SK-N-SH treated with all-trans-retinoic acid at 6 μM for 48 hours (cell line): Measurements from ENCODE around the gene NHS.

ENCODE experiments used
- ATAC-seq: fragments of 200-7000 bp; cut with Tn5 transposase; 3 replicates; pipeline ENCODE4 v1.9.1; 2020; ENCODE audit warnings: mild to moderate bottlenecking, moderate library complexity
- ARNTL ChIP-seq: fragments of 450-650 bp; formaldehyde crosslinking; IDR thresholded peaks from 2 replicates; pipeline ENCODE4 v1.5.0; 2020; ENCODE audit warnings: low read depth, mild to moderate bottlenecking, moderate library complexity, borderline replicate concordance
- BACH2 ChIP-seq: fragments of 250-450 bp; sonication (Bioruptor Pico); IDR thresholded peaks from 2 replicates; pipeline ENCODE4 v1.9.0; 2021; ENCODE audit warnings: mild to moderate bottlenecking, borderline replicate concordance
- CSDC2 ChIP-seq: fragments of 250-450 bp; sonication (Bioruptor Pico); IDR thresholded peaks from 2 replicates; pipeline ENCODE4 v1.5.0; 2020; ENCODE audit warnings: mild to moderate bottlenecking, moderate library complexity
- ESRRG ChIP-seq: fragments of 250-450 bp; sonication (Bioruptor Pico); IDR thresholded peaks from 2 replicates; pipeline ENCODE4 v1.6.1; 2021; ENCODE audit warnings: mild to moderate bottlenecking
- GLIS3 ChIP-seq: fragments of 250-450 bp; sonication (Bioruptor Pico); IDR thresholded peaks from 2 replicates; pipeline ENCODE4 v1.5.0; 2020; ENCODE audit warnings: mild to moderate bottlenecking, moderate library complexity
- ISL1 ChIP-seq: fragments of 250-450 bp; sonication (Bioruptor Pico); IDR thresholded peaks from 2 replicates; pipeline ENCODE4 v2.1.2; 2022; ENCODE audit warnings: mild to moderate bottlenecking, moderate library complexity
- OSR1 ChIP-seq: fragments of 250-450 bp; sonication (Bioruptor Pico); IDR thresholded peaks from 2 replicates; pipeline ENCODE4 v1.8.0; 2022; ENCODE audit warnings: moderate library complexity, mild to moderate bottlenecking, inconsistent platforms
- PPARA ChIP-seq: fragments of 250-450 bp; sonication (Bioruptor Pico); IDR thresholded peaks from 2 replicates; pipeline ENCODE4 v1.5.0; 2020; ENCODE audit warnings: mild to moderate bottlenecking, borderline replicate concordance
- RARB ChIP-seq: fragments of 250-450 bp; sonication (Bioruptor Pico); IDR thresholded peaks from 2 replicates; pipeline ENCODE4 v1.8.0; 2021; ENCODE audit warnings: mild to moderate bottlenecking, moderate library complexity
- SNAI2 ChIP-seq: fragments of 250-450 bp; sonication (Bioruptor Pico); IDR thresholded peaks from 2 replicates; pipeline ENCODE4 v1.5.0; 2020; ENCODE audit warnings: mild to moderate bottlenecking, moderate library complexity
- TCF4 ChIP-seq: fragments of 250-450 bp; sonication (Bioruptor Pico); IDR thresholded peaks from 2 replicates; pipeline ENCODE4 v1.8.0; 2021; ENCODE audit warnings: mild to moderate bottlenecking, moderate library complexity, borderline replicate concordance
- TOX ChIP-seq: fragments of 250-450 bp; sonication (Bioruptor Pico); IDR thresholded peaks from 2 replicates; pipeline ENCODE4 v1.8.0; 2021; ENCODE audit warnings: mild to moderate bottlenecking, moderate library complexity, borderline replicate concordance
- ZC3H10 ChIP-seq: fragments of 250-450 bp; sonication (Bioruptor Pico); IDR thresholded peaks from 2 replicates; pipeline ENCODE4 v1.5.1; 2021; ENCODE audit warnings: mild to moderate bottlenecking, moderate library complexity
- ZFP3 ChIP-seq: fragments of 250-450 bp; sonication (Bioruptor Pico); IDR thresholded peaks from 2 replicates; pipeline ENCODE4 v1.5.0; 2020; ENCODE audit warnings: mild to moderate bottlenecking, moderate library complexity
- ZFP30 ChIP-seq: fragments of 450-650 bp; formaldehyde crosslinking; IDR thresholded peaks from 2 replicates; pipeline ENCODE4 v1.5.0; 2022; ENCODE audit warnings: mild to moderate bottlenecking, moderate library complexity
- ZNF565 ChIP-seq: fragments of 450-650 bp; formaldehyde crosslinking; conservative IDR thresholded peaks from 2 replicates; pipeline ENCODE4 v1.5.0; 2020; ENCODE audit warnings: low read depth, mild to moderate bottlenecking, moderate library complexity
- ZNF70 ChIP-seq: fragments of 450-650 bp; formaldehyde crosslinking; IDR thresholded peaks from 2 replicates; pipeline ENCODE4 v1.5.0; 2020; ENCODE audit warnings: mild to moderate bottlenecking, moderate library complexity
- ZNF8 ChIP-seq: fragments of 450-650 bp; formaldehyde crosslinking; IDR thresholded peaks from 2 replicates; pipeline ENCODE4 v1.5.0; 2020; ENCODE audit warnings: mild to moderate bottlenecking, moderate library complexity
- TF ChIP-seq, protein P1 (sequence below): fragments of 250-450 bp; sonication (Bioruptor Pico); IDR thresholded peaks from 2 replicates; pipeline ENCODE4 v1.8.0; 2021; ENCODE audit warnings: low read depth, mild to moderate bottlenecking, moderate library complexity, borderline replicate concordance
- TF ChIP-seq, protein P2 (sequence below): fragments of 250-450 bp; sonication (Bioruptor Pico); IDR thresholded peaks from 2 replicates; pipeline ENCODE4 v1.5.1; 2021; ENCODE audit warnings: mild to moderate bottlenecking, moderate library complexity
- TF ChIP-seq, protein P3 (sequence below): fragments of 250-450 bp; sonication (Bioruptor Pico); IDR thresholded peaks from 2 replicates; pipeline ENCODE4 v1.5.1; 2020; ENCODE audit warnings: low read depth, mild to moderate bottlenecking, moderate library complexity
- TF ChIP-seq, protein P4 (sequence below): fragments of 250-450 bp; sonication (Bioruptor Pico); IDR thresholded peaks from 2 replicates; pipeline ENCODE4 v1.5.0; 2020; ENCODE audit warnings: mild to moderate bottlenecking, moderate library complexity

The NHS gene

GRCh38 chrX:17414839-17415238 is 39.8 kb downstream of the NHS start:
- TF ChIP-seq ZFP30 (CRISPR knock-in tag) (no peak), BACH2 (CRISPR knock-in tag) (no peak), ZFP3 (CRISPR knock-in tag) (no peak), PPARA (CRISPR knock-in tag) (no peak)
- no peak for ATAC-seq

GRCh38 chrX:17415242-17415810 is 40.3 kb downstream of the NHS start:
- no peak for TF ChIP-seq ZC3H10
- TF ChIP-seq BACH2 (CRISPR knock-in tag), result no peak
- TF ChIP-seq, protein P1, sequence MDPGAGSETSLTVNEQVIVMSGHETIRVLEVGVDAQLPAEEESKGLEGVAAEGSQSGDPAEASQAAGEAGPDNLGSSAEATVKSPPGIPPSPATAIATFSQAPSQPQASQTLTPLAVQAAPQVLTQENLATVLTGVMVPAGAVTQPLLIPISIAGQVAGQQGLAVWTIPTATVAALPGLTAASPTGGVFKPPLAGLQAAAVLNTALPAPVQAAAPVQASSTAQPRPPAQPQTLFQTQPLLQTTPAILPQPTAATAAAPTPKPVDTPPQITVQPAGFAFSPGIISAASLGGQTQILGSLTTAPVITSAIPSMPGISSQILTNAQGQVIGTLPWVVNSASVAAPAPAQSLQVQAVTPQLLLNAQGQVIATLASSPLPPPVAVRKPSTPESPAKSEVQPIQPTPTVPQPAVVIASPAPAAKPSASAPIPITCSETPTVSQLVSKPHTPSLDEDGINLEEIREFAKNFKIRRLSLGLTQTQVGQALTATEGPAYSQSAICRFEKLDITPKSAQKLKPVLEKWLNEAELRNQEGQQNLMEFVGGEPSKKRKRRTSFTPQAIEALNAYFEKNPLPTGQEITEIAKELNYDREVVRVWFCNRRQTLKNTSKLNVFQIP (CRISPR knock-in tag), result no peak
- no peak for TF ChIP-seq TCF4 (CRISPR knock-in tag)
- no peak for TF ChIP-seq ARNTL (CRISPR knock-in tag)
- TF ChIP-seq ZFP3 (CRISPR knock-in tag), result no peak
- TF ChIP-seq, protein P2, sequence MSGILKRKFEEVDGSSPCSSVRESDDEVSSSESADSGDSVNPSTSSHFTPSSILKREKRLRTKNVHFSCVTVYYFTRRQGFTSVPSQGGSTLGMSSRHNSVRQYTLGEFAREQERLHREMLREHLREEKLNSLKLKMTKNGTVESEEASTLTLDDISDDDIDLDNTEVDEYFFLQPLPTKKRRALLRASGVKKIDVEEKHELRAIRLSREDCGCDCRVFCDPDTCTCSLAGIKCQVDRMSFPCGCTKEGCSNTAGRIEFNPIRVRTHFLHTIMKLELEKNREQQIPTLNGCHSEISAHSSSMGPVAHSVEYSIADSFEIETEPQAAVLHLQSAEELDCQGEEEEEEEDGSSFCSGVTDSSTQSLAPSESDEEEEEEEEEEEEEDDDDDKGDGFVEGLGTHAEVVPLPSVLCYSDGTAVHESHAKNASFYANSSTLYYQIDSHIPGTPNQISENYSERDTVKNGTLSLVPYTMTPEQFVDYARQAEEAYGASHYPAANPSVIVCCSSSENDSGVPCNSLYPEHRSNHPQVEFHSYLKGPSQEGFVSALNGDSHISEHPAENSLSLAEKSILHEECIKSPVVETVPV (CRISPR knock-in tag), result no peak
- TF ChIP-seq, protein P3, sequence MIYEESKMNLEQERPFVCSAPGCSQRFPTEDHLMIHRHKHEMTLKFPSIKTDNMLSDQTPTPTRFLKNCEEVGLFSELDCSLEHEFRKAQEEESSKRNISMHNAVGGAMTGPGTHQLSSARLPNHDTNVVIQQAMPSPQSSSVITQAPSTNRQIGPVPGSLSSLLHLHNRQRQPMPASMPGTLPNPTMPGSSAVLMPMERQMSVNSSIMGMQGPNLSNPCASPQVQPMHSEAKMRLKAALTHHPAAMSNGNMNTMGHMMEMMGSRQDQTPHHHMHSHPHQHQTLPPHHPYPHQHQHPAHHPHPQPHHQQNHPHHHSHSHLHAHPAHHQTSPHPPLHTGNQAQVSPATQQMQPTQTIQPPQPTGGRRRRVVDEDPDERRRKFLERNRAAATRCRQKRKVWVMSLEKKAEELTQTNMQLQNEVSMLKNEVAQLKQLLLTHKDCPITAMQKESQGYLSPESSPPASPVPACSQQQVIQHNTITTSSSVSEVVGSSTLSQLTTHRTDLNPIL (CRISPR knock-in tag), result no peak
- ATAC-seq, result no peak

- TF ChIP-seq ISL1 (CRISPR knock-in tag), result no peak
- no peak for TF ChIP-seq ZNF70 (CRISPR knock-in tag)
- no peak for TF ChIP-seq CSDC2 (CRISPR knock-in tag)
- TF ChIP-seq ESRRG, result no peak
- no peak for TF ChIP-seq ZNF565 (CRISPR knock-in tag)
- no peak for TF ChIP-seq OSR1
- no peak for TF ChIP-seq ZFP30 (CRISPR knock-in tag)
- TF ChIP-seq TOX (CRISPR knock-in tag), result no peak
- no peak for TF ChIP-seq SNAI2
- no peak for TF ChIP-seq GLIS3
- ATAC-seq, result no peak
Measured at GRCh38 chrX:17417372-17417771, 42.4 kb downstream of the NHS start.

- TF ChIP-seq ZNF565 (CRISPR knock-in tag) (no peak), BACH2 (CRISPR knock-in tag) (no peak), ISL1 (CRISPR knock-in tag) (no peak), ZFP3 (CRISPR knock-in tag) (no peak), ZC3H10 (no peak), TCF4 (CRISPR knock-in tag) (no peak), RARB (CRISPR knock-in tag) (no peak), ZNF70 (CRISPR knock-in tag) (no peak), ESRRG (no peak), ARNTL (CRISPR knock-in tag) (no peak), GLIS3 (no peak), ZNF8 (CRISPR knock-in tag) (no peak), OSR1 (no peak)
- TF ChIP-seq, protein P1 (CRISPR knock-in tag), result no peak
- TF ChIP-seq, protein P4, sequence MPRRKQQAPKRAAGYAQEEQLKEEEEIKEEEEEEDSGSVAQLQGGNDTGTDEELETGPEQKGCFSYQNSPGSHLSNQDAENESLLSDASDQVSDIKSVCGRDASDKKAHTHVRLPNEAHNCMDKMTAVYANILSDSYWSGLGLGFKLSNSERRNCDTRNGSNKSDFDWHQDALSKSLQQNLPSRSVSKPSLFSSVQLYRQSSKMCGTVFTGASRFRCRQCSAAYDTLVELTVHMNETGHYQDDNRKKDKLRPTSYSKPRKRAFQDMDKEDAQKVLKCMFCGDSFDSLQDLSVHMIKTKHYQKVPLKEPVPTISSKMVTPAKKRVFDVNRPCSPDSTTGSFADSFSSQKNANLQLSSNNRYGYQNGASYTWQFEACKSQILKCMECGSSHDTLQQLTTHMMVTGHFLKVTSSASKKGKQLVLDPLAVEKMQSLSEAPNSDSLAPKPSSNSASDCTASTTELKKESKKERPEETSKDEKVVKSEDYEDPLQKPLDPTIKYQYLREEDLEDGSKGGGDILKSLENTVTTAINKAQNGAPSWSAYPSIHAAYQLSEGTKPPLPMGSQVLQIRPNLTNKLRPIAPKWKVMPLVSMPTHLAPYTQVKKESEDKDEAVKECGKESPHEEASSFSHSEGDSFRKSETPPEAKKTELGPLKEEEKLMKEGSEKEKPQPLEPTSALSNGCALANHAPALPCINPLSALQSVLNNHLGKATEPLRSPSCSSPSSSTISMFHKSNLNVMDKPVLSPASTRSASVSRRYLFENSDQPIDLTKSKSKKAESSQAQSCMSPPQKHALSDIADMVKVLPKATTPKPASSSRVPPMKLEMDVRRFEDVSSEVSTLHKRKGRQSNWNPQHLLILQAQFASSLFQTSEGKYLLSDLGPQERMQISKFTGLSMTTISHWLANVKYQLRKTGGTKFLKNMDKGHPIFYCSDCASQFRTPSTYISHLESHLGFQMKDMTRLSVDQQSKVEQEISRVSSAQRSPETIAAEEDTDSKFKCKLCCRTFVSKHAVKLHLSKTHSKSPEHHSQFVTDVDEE (CRISPR knock-in tag), result no peak
- TF ChIP-seq, protein P2 (CRISPR knock-in tag), result no peak
Measured at GRCh38 chrX:17425136-17425535, 50.1 kb downstream of the NHS start.

More at GRCh38 chrX:17425136-17425535, 50.1 kb downstream of the NHS start:
- ATAC-seq, result no peak
